ENCODE results near the gene PPP2R3C. TPM values are rescaled to one million over a fixed set of nuclear protein-coding genes. Genes with fewer than 3 reads are reported as not detected.

Gene PPP2R3C
- total RNA-seq, 1 experiment from 2014 or later = 19.6 TPM

- in situ Hi-C loops (cut with HindIII; ENCODE audit: low pct_unique_long_range_greater_than_20kb, low sequenced_read_pairs) (no loop called here), intact Hi-C loops (cut with micrococcal nuclease; ENCODE audit: unreplicated experiment) (no loop called here)
- H3K4me3 ChIP-seq (ENCODE audit: low read depth in 2 of 2, low read length in 2 of 2) = peak overlapping the region; percentile 87 to 94
- no peak for ATAC-seq
- no peak for DNase-seq (ENCODE audit: low read depth, low spot score)
- H3K27me3 ChIP-seq (ENCODE audit: control insufficient read depth, insufficient read depth, low read length) = no peaks in the 10 kb centered on the region
- ChIA-PET CTCF (interaction anchor here (0.5 kb wide), 1 partner anchor 123 kb away, joined by 5 read pairs; no protein-coding TSS in a partner anchor), POLR2A (interaction anchor here (0.6 to 1.4 kb wide), 3 partner anchors 248 to 352 kb away, joined by 3 to 6 read pairs (median 6); partner anchors contain the start of gene NFKBIA)
- TF ChIP-seq TCF7L2 (IDR thresholded peaks at IDR 0.05; ENCODE audit: low read depth, low read length) = no peak
- no peak for TF ChIP-seq SIN3A (IDR thresholded peaks at IDR 0.05; ENCODE audit: borderline replicate concordance, insufficient read depth, low read depth, low read length)
- TF ChIP-seq POLR2AphosphoS5 (IDR thresholded peaks at IDR 0.05; ENCODE audit: low read depth, low read length) = peak; percentile 51
- no peak for TF ChIP-seq REST (IDR thresholded peaks at IDR 0.05; ENCODE audit: insufficient read depth in 1 of 2, low read depth in 2 of 2, low read length in 1 of 2)
- TF ChIP-seq CTCF (IDR thresholded peaks at IDR 0.05) = no peak
- H3K36me3 ChIP-seq (ENCODE audit: control insufficient read depth, insufficient read depth, low read length) = no peaks in the 10 kb centered on the region
- H3K4me1 ChIP-seq (ENCODE audit: control insufficient read depth, insufficient read depth, low read length) = peaks cover 17% of the 10 kb centered on the region; the same call in 1 of the 2 replicates
- no peaks in the 10 kb centered on the region for H3K9me3 ChIP-seq (ENCODE audit: control insufficient read depth, insufficient read depth, low read depth, low read length)
- peak overlapping the region; percentile 99 for H3K27ac ChIP-seq (ENCODE audit: low read length)
- BruUV-seq (replicated peaks) = TSS peak; percentile 88
These were observed 534 bp downstream of the PPP2R3C start for GRCh38 chr14:35121026-35121886.

- ATAC-seq (no peak), DNase-seq (ENCODE audit: low read depth, low spot score) (no peak)
- CTCF ChIA-PET = interaction anchor here (0.7 kb wide), 1 partner anchor 299 kb away, joined by 3 read pairs; no protein-coding TSS in a partner anchor
- Histone ChIP-seq H3K36me3 (ENCODE audit: control insufficient read depth, insufficient read depth, low read length) (no peaks in the 10 kb centered on the region; the same call in 1 of the 2 replicates), H3K9me3 (ENCODE audit: control insufficient read depth, insufficient read depth, low read depth, low read length) (no peaks in the 10 kb centered on the region), H3K27me3 (ENCODE audit: control insufficient read depth, insufficient read depth, low read length) (no peaks in the 10 kb centered on the region), H3K27ac (ENCODE audit: low read length) (no peak overlapping the region), H3K4me3 (ENCODE audit: low read depth in 2 of 2, low read length in 2 of 2) (no peak overlapping the region), H3K4me1 (ENCODE audit: control insufficient read depth, insufficient read depth, low read length) (0 out of 2 replicates have a peak, but pooled peaks cover 4% of the 10 kb centered on the region)
- TF ChIP-seq REST (IDR thresholded peaks at IDR 0.05; ENCODE audit: insufficient read depth in 1 of 2, low read depth in 2 of 2, low read length in 1 of 2) (no peak), SIN3A (IDR thresholded peaks at IDR 0.05; ENCODE audit: borderline replicate concordance, insufficient read depth, low read depth, low read length) (no peak), TCF7L2 (IDR thresholded peaks at IDR 0.05; ENCODE audit: low read depth, low read length) (no peak), CTCF (IDR thresholded peaks at IDR 0.05) (no peak), POLR2AphosphoS5 (IDR thresholded peaks at IDR 0.05; ENCODE audit: low read depth, low read length) (no peak)
- no TSS peak for BruUV-seq (replicated peaks)
- intact Hi-C loops (cut with micrococcal nuclease; ENCODE audit: unreplicated experiment) = no loop called here
- POLR2A ChIA-PET = no interaction called here
- in situ Hi-C loops (cut with HindIII; ENCODE audit: low pct_unique_long_range_greater_than_20kb, low sequenced_read_pairs) = no loop called here
These were observed 4.7 kb downstream of the PPP2R3C start for GRCh38 chr14:35117112-35117511.

All from Panc1 (cell line).